ENCODE measurements around the gene LHPP. TPM values are rescaled to one million over a fixed set of nuclear protein-coding genes. Genes with fewer than 3 reads are reported as not detected.

The LHPP gene
- total RNA-seq, 4 donors from 2014 or later = 8.7 to 19.9 (median 15.5) TPM

DNA sequence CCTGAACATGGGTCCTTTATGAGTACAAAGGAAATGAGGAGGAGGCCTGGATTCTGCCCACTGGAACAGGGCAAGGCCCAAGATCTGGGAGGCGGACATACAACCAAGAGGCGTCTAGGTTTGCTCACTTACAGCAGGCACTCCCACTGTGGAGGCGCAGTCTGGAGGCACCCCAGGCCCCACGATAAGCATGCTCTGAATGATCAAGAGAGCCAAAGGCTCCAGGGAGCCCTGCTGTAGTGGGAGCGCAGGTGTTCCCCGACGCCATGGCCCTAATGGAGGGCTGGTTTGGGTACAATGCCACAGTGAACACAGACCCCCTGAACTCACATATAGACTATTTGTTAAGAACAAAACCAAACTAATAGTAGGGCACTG is 194.5 kb downstream of the LHPP start:
- 90 to 92% methylated on average over 7 of the region's 7 CpGs for WGBS, 2 donors
- DNase-seq (ENCODE audit: low spot score in 2 of 2) = no peak
- TF ChIP-seq, protein P1, sequence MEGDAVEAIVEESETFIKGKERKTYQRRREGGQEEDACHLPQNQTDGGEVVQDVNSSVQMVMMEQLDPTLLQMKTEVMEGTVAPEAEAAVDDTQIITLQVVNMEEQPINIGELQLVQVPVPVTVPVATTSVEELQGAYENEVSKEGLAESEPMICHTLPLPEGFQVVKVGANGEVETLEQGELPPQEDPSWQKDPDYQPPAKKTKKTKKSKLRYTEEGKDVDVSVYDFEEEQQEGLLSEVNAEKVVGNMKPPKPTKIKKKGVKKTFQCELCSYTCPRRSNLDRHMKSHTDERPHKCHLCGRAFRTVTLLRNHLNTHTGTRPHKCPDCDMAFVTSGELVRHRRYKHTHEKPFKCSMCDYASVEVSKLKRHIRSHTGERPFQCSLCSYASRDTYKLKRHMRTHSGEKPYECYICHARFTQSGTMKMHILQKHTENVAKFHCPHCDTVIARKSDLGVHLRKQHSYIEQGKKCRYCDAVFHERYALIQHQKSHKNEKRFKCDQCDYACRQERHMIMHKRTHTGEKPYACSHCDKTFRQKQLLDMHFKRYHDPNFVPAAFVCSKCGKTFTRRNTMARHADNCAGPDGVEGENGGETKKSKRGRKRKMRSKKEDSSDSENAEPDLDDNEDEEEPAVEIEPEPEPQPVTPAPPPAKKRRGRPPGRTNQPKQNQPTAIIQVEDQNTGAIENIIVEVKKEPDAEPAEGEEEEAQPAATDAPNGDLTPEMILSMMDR (IDR thresholded peaks at IDR 0.05) = no peak
- TF ChIP-seq POLR2A (IDR thresholded peaks at IDR 0.05) = no peak
- no peak overlapping the region for H3K4me3 ChIP-seq (ENCODE audit: low read depth, poor library complexity, severe bottlenecking)
- intact Hi-C loops (cut with DNase I; ENCODE audit: low total_unique reads) = no loop called here

DNA sequence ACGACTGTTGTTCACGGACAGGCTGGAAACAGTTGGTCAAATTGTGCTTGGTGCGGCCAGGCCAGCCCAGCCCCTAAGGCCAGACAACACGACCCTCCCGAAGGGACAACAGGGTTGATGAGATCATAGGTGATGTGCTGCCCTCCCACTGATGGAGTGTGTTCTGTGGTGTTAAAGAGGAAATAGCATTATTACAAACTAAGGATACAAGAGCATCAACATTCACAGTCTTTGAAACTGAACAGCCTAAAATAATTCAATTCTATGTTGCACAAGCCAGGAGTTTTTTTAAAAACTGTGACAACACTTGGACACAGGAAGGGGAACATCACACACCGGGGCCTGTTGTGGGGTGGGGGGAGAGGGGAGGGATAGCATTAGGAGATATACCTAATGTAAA is 194.9 kb downstream of the LHPP start:
- TF ChIP-seq POLR2A (IDR thresholded peaks at IDR 0.05) = no peak
- TF ChIP-seq, protein P1 (IDR thresholded peaks at IDR 0.05) = no peak
- WGBS, 2 donors = 79% methylated on average over 6 of the region's 6 CpGs
- no peak overlapping the region for H3K4me3 ChIP-seq (ENCODE audit: low read depth, poor library complexity, severe bottlenecking)
- intact Hi-C loops (cut with DNase I; ENCODE audit: low total_unique reads) = no loop called here
- DNase-seq (ENCODE audit: low spot score in 2 of 2) = no peak

DNA sequence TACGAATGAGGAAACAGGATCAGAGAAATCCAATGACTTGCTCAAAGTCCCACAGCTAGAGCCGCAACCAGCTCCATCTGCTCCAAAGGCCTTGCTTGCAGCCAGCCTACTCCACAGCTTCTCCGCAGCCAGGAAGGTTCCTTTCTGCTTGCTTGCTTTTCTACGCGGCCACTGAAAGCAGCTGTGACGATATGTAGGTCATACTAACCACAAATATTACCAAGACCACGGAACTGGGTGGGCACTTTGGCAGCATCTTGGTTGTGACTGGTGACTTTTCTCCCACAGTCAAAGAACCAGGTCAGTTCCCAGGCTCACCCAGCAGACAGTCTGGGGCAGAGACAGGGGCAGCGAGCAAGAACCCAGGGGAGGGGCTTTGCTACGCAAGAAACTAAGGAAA is 196.2 kb downstream of the LHPP start:
- TF ChIP-seq, protein P1 (IDR thresholded peaks at IDR 0.05) = no peak
- no peak for TF ChIP-seq POLR2A (IDR thresholded peaks at IDR 0.05)
- intact Hi-C loops (cut with DNase I; ENCODE audit: low total_unique reads) = no loop called here
- DNase-seq (ENCODE audit: low spot score in 2 of 2) = no peak
- H3K4me3 ChIP-seq (ENCODE audit: low read depth, poor library complexity, severe bottlenecking) = no peak overlapping the region
- WGBS, 2 donors = 68 to 71% methylated on average over 9 of the region's 9 CpGs

DNA sequence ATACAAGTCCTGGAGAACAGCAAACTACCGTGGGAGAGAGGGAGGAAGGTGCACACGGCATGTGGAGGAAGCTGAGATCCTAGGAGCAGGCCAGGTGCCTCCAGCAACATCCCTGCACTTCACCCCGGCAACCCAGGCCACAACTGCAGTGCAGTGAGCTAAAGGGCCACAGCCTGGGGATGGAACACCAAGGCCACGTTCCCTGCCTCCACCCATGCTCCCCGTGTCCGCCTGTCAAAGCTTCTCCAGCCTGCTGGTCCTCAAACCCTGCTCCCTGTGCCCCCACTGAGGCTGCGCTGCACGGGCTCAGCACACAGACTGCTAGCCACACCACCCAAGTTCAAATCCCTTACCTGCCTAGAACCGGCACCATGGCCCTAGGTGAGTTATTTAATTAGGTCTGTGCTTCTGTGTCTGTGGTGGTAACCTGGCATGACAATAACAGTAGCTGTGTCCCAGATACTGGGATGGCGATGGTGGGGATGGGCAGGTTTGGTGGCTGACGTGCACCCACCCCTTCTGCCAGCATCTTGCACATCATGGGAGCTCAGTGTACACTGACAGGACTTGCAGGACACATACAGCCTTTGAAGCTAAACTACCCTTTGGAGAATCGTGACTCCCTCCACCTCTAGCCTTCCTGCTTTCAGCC is 197.1 kb downstream of the LHPP start:
- intact Hi-C loops (cut with DNase I; ENCODE audit: low total_unique reads) = no loop called here
- no peak for TF ChIP-seq POLR2A (IDR thresholded peaks at IDR 0.05)
- TF ChIP-seq, protein P1 (IDR thresholded peaks at IDR 0.05) = no peak
- 90 to 94% methylated on average over 12 of the region's 12 CpGs for WGBS, 2 donors
- no peak for DNase-seq (ENCODE audit: low spot score in 2 of 2)
- no peak overlapping the region for H3K4me3 ChIP-seq (ENCODE audit: low read depth, poor library complexity, severe bottlenecking)

GRCh38 chr10:124659380-124659779 is 197.8 kb downstream of the LHPP start:
- TF ChIP-seq POLR2A (IDR thresholded peaks at IDR 0.05) = no peak
- TF ChIP-seq, protein P1 (IDR thresholded peaks at IDR 0.05) = no peak
- intact Hi-C loops (cut with DNase I; ENCODE audit: low total_unique reads) = no loop called here
- no peak overlapping the region for H3K4me3 ChIP-seq (ENCODE audit: low read depth, poor library complexity, severe bottlenecking)
- DNase-seq (ENCODE audit: low spot score in 2 of 2) = no peak
- WGBS, 2 donors = 42 to 49% methylated on average over 2 of the region's 2 CpGs
